GM12801 (cell line): ENCODE data around the gene SMIM22.

Source experiments
- CTCF ChIP-seq: IDR thresholded peaks from one replicate; pipeline ENCODE4 v1.5.1; 2011; ENCODE audit warnings: control low read depth; ENCODE audit not compliant: insufficient read length; ENCODE audit errors: extremely low read depth

Gene SMIM22

GRCh38 chr16:4772351-4772750 is 22.8 kb upstream of the SMIM22 start:
- TF ChIP-seq CTCF = no peak

DNA sequence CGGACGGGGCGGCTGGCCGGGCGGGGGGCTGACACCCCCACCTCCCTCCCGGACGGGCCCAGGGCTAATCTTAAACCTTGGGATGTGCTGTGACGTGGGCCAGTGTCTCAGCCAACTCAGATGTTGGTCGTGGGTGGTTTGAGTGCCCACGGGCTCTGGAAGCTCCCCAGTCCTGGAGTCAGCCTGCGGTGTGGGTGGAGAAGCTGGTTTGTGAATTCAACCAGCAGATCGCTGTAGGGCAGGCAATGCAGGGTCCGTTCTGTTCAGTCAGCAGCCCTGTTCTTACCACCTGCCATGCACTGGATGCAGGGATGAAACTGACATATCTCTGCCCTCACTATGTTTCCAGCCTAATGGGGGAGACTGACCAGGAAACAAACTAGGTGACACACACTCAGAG is 20.2 kb upstream of the SMIM22 start:
- no peak for TF ChIP-seq CTCF

DNA sequence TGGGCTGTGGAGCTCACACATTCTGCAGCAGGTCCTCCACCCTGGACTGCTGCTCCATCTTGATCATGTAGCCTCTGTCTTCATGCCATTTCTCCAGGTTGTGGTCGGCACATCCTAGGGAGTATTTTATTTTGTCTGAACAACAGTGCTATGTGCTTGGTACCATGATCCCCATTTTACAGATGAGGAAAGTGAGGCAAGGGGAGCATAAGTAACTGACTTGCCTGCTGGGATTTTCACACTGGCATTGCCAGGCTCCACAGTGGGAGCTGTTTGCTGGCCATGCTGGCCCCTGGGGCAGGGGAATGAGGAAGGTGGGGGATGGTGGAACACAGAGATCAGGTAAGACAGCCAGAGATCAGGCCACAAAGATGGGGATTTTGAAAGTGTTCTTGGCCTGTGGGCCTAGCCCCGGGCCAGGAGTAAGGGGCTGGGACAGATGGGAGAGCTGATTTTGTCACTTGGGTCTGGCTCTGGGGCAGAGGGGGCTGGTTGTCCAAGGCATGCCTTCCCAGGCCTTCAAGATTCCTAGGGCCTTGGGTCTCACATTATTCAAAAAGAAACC is 18.9 kb upstream of the SMIM22 start:
- TF ChIP-seq CTCF = no peak

GRCh38 chr16:4777339-4778049 is 17.7 kb upstream of the SMIM22 start:
- TF ChIP-seq CTCF = no peak

- TF ChIP-seq CTCF = no peak
Observed at GRCh38 chr16:4778050-4778392, 17.1 kb upstream of the SMIM22 start.

- no peak for TF ChIP-seq CTCF
Observed at GRCh38 chr16:4780235-4780634, 14.9 kb upstream of the SMIM22 start.

GRCh38 chr16:4783251-4783950 is 11.8 kb upstream of the SMIM22 start:
- no peak for TF ChIP-seq CTCF
